DMS114 treated with DMSO at 0.1 percent for 48 hours (cell line): ENCODE data around the gene ADARB2.

ENCODE experiments used
- DNase-seq: peaks from one replicate; lab custom pipeline; 2025; ENCODE audit not compliant: unreplicated experiment; lab: John Stamatoyannopoulos, UW

The ADARB2 gene

GRCh38 chr10:1643908-1644179 is 93.5 kb downstream of the ADARB2 start:
- DNase-seq, result no peak

- DNase-seq, result no peak
These were observed 94.0 kb downstream of the ADARB2 start for GRCh38 chr10:1643161-1643907.

- no peak for DNase-seq
These were observed 94.6 kb downstream of the ADARB2 start for GRCh38 chr10:1642600-1643160.

- DNase-seq, result no peak
These were observed 95.9 kb downstream of the ADARB2 start for GRCh38 chr10:1641402-1641801.

GRCh38 chr10:1638889-1639419 is 98.4 kb downstream of the ADARB2 start:
- DNase-seq, result no peak

GRCh38 chr10:1635340-1635739 is 102.0 kb downstream of the ADARB2 start:
- DNase-seq, result no peak

GRCh38 chr10:1634239-1634638 is 103.1 kb downstream of the ADARB2 start:
- no peak for DNase-seq

GRCh38 chr10:1633783-1634182 is 103.5 kb downstream of the ADARB2 start:
- DNase-seq, result no peak

- no peak for DNase-seq
These were observed 104.7 kb downstream of the ADARB2 start for GRCh38 chr10:1632596-1632995.

GRCh38 chr10:1632141-1632540 is 105.2 kb downstream of the ADARB2 start:
- DNase-seq, result no peak

- no peak for DNase-seq
These were observed 106.0 kb downstream of the ADARB2 start for GRCh38 chr10:1631282-1631681.

GRCh38 chr10:1630304-1630703 is 107.0 kb downstream of the ADARB2 start:
- no peak for DNase-seq

GRCh38 chr10:1629326-1630198 is 107.8 kb downstream of the ADARB2 start:
- no peak for DNase-seq

GRCh38 chr10:1628757-1629156 is 108.6 kb downstream of the ADARB2 start:
- DNase-seq, result no peak

GRCh38 chr10:1627945-1628344 is 109.4 kb downstream of the ADARB2 start:
- no peak for DNase-seq

- DNase-seq, result no peak
These were observed 110.5 kb downstream of the ADARB2 start for GRCh38 chr10:1626835-1627234.

GRCh38 chr10:1626410-1626809 is 110.9 kb downstream of the ADARB2 start:
- no peak for DNase-seq

GRCh38 chr10:1625731-1626130 is 111.6 kb downstream of the ADARB2 start:
- DNase-seq, result no peak

GRCh38 chr10:1625079-1625478 is 112.2 kb downstream of the ADARB2 start:
- no peak for DNase-seq

- DNase-seq, result no peak
These were observed 113.1 kb downstream of the ADARB2 start for GRCh38 chr10:1624240-1624639.

- no peak for DNase-seq
These were observed 116.5 kb downstream of the ADARB2 start for GRCh38 chr10:1620803-1621202.
